ENCODE data around the gene TDRD6. TPM values are rescaled to one million over a fixed set of nuclear protein-coding genes. Genes with fewer than 3 reads are reported as not detected.

The TDRD6 gene
- total RNA-seq, 1 donor from 2014 or later: 0.02 TPM

- H3K4me1 Mint-ChIP-seq (ENCODE audit: low read depth, unreplicated experiment): no peaks in the 10 kb centered on the region
- H3K27me3 Mint-ChIP-seq (ENCODE audit: low read depth, unreplicated experiment): no peaks in the 10 kb centered on the region
- no peak overlapping the region for H3K27ac ChIP-seq (ENCODE audit: low read depth, low read length)
- no peak overlapping the region for H3K27ac Mint-ChIP-seq (ENCODE audit: unreplicated experiment)
- H4K20me1 ChIP-seq (ENCODE audit: insufficient read depth, low read length): no peaks in the 10 kb centered on the region
- H3K9ac ChIP-seq (ENCODE audit: low read length): no peak overlapping the region
- TF ChIP-seq CTCF (IDR thresholded peaks at IDR 0.05; ENCODE audit: insufficient read depth, low read depth, low read length) (no peak), EZH2 (IDR thresholded peaks at IDR 0.05; ENCODE audit: insufficient read depth, low read length) (no peak)
- no peak overlapping the region for H3K4me2 ChIP-seq (ENCODE audit: low read length)
- no peak for FAIRE-seq
- no peak overlapping the region for H2AFZ ChIP-seq (ENCODE audit: low read depth, low read length)
- H3K4me3 Mint-ChIP-seq (ENCODE audit: unreplicated experiment): no peak overlapping the region
- H3K4me1 ChIP-seq (ENCODE audit: insufficient read depth, low read length): peaks cover 8% of the 10 kb centered on the region
- no peaks in the 10 kb centered on the region for H3K36me3 Mint-ChIP-seq (ENCODE audit: low read depth, unreplicated experiment)
- no peaks in the 10 kb centered on the region for H3K9me3 Mint-ChIP-seq (ENCODE audit: unreplicated experiment)
- no peaks in the 10 kb centered on the region for H3K79me2 ChIP-seq (ENCODE audit: insufficient read depth, low read length)
- no peaks in the 10 kb centered on the region for H3K9me3 ChIP-seq (ENCODE audit: insufficient read depth, low read depth, low read length)
- no peaks in the 10 kb centered on the region for H3K27me3 ChIP-seq (ENCODE audit: insufficient read depth, low read length)
- no peaks in the 10 kb centered on the region for H3K36me3 ChIP-seq (ENCODE audit: insufficient read depth, low read length)
- no peak for DNase-seq (ENCODE audit: low read depth)
- H3K4me3 ChIP-seq (ENCODE audit: insufficient read depth, low read depth, low read length): no peak overlapping the region
Observed at GRCh38 chr6:46648869-46649492, 38.7 kb upstream of the TDRD6 start.

GRCh38 chr6:46651006-46651405 lies 36.7 kb upstream of the TDRD6 start:
- Histone ChIP-seq H3K27ac (ENCODE audit: low read depth, low read length) (no peak overlapping the region), H3K9ac (ENCODE audit: low read length) (no peak overlapping the region), H3K9me3 (ENCODE audit: insufficient read depth, low read depth, low read length) (no peaks in the 10 kb centered on the region), H4K20me1 (ENCODE audit: insufficient read depth, low read length) (no peaks in the 10 kb centered on the region), H3K4me3 (ENCODE audit: insufficient read depth, low read depth, low read length) (no peak overlapping the region), H3K4me1 (ENCODE audit: insufficient read depth, low read length) (peaks cover 8% of the 10 kb centered on the region), H3K27me3 (ENCODE audit: insufficient read depth, low read length) (no peaks in the 10 kb centered on the region), H3K4me2 (ENCODE audit: low read length) (no peak overlapping the region), H3K79me2 (ENCODE audit: insufficient read depth, low read length) (no peaks in the 10 kb centered on the region), H3K36me3 (ENCODE audit: insufficient read depth, low read length) (no peaks in the 10 kb centered on the region), H2AFZ (ENCODE audit: low read depth, low read length) (no peak overlapping the region)
- Mint-ChIP-seq H3K9me3 (ENCODE audit: unreplicated experiment) (no peaks in the 10 kb centered on the region), H3K27ac (ENCODE audit: unreplicated experiment) (no peak overlapping the region), H3K4me1 (ENCODE audit: low read depth, unreplicated experiment) (no peaks in the 10 kb centered on the region), H3K27me3 (ENCODE audit: low read depth, unreplicated experiment) (peaks cover 5% of the 10 kb centered on the region), H3K36me3 (ENCODE audit: low read depth, unreplicated experiment) (no peaks in the 10 kb centered on the region), H3K4me3 (ENCODE audit: unreplicated experiment) (peak overlapping the region; percentile 55)
- FAIRE-seq: peak; percentile 26
- TF ChIP-seq EZH2 (IDR thresholded peaks at IDR 0.05; ENCODE audit: insufficient read depth, low read length) (no peak), CTCF (IDR thresholded peaks at IDR 0.05; ENCODE audit: insufficient read depth, low read depth, low read length) (no peak)
- no peak for DNase-seq (ENCODE audit: low read depth)

GRCh38 chr6:46651816-46652215 lies 35.9 kb upstream of the TDRD6 start:
- H3K4me3 Mint-ChIP-seq (ENCODE audit: unreplicated experiment): peak overlapping the region; percentile 96
- H3K27ac ChIP-seq (ENCODE audit: low read depth, low read length): no peak overlapping the region
- H3K27me3 Mint-ChIP-seq (ENCODE audit: low read depth, unreplicated experiment): peaks cover 5% of the 10 kb centered on the region
- FAIRE-seq: no peak
- H3K4me1 Mint-ChIP-seq (ENCODE audit: low read depth, unreplicated experiment): no peaks in the 10 kb centered on the region
- H3K4me1 ChIP-seq (ENCODE audit: insufficient read depth, low read length): peaks cover 8% of the 10 kb centered on the region
- DNase-seq (ENCODE audit: low read depth): no peak
- peak overlapping the region; percentile 73 for H3K9ac ChIP-seq (ENCODE audit: low read length)
- H3K9me3 Mint-ChIP-seq (ENCODE audit: unreplicated experiment): no peaks in the 10 kb centered on the region
- peak overlapping the region; percentile 83 for H3K4me3 ChIP-seq (ENCODE audit: insufficient read depth, low read depth, low read length)
- H2AFZ ChIP-seq (ENCODE audit: low read depth, low read length): no peak overlapping the region
- H3K27ac Mint-ChIP-seq (ENCODE audit: unreplicated experiment): no peak overlapping the region
- no peaks in the 10 kb centered on the region for H3K27me3 ChIP-seq (ENCODE audit: insufficient read depth, low read length)
- peak overlapping the region; percentile 97 for H3K4me2 ChIP-seq (ENCODE audit: low read length)
- H3K79me2 ChIP-seq (ENCODE audit: insufficient read depth, low read length): no peaks in the 10 kb centered on the region
- no peak for TF ChIP-seq CTCF (IDR thresholded peaks at IDR 0.05; ENCODE audit: insufficient read depth, low read depth, low read length)
- no peak for TF ChIP-seq EZH2 (IDR thresholded peaks at IDR 0.05; ENCODE audit: insufficient read depth, low read length)
- H4K20me1 ChIP-seq (ENCODE audit: insufficient read depth, low read length): no peaks in the 10 kb centered on the region
- no peaks in the 10 kb centered on the region for H3K36me3 ChIP-seq (ENCODE audit: insufficient read depth, low read length)
- H3K36me3 Mint-ChIP-seq (ENCODE audit: low read depth, unreplicated experiment): no peaks in the 10 kb centered on the region
- H3K9me3 ChIP-seq (ENCODE audit: insufficient read depth, low read depth, low read length): no peaks in the 10 kb centered on the region
